HK-2 (cell line): ENCODE data around the gene MAIP1.

Source experiments
- DNase-seq: peaks from one replicate; pipeline ENCODE4 v3.0.0-alpha.2; 2018; ENCODE audit not compliant: unreplicated experiment

The MAIP1 gene

DNA sequence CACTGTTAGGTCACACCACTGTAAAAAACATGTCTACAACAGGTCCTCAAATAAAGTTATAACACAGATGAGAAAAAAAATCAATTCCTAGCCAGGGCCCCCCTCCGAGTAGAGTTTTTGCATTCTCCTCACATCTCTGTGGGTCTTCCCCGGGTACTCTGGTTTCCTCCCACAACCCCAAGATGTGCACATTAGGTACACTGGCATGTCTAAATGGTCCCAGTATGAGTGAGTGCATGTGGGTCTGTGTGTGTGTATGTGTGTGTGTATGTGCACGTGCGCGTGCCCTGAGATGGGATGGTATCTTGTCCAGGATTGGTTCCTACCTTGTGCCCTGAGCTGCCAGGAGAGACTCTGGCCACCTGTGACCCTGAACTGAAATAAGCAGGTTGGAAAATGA, 5.0 kb upstream of the MAIP1 start:
- no peak for DNase-seq

- no peak for DNase-seq
These were observed 4.4 kb upstream of the MAIP1 start for GRCh38 chr2:199951023-199951422.

DNA sequence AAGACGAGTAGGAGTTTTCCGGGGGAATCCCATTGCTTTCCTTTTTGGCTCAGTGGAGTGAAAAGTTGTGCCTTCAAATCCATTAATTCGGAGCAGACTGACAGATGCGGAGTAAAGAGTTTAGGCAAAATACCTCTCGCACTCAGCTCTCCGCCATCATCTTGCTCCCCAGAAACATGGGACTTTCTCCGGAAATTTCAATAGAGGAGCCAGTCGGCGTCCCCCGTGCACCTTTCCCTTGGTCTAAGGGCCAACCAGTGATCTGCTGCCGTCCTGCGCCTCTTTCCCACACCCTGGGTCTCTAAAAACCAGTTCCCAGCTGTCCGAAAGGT, 409 bp upstream of the MAIP1 start:
- DNase-seq: no peak

DNA sequence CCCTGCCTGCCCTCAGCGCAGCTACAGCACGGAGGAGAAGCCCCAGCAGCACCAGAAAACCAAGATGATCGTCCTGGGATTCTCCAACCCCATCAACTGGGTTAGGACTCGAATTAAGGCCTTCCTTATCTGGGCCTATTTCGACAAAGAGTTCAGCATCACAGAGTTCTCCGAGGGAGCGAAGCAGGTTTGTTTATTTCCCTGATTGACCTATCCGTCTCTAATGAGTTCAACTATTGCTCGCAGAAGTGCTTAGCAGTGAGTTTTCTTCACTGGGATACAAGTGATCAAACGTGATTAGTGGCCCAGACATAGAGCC, 639 bp downstream of the MAIP1 start:
- no peak for DNase-seq

- DNase-seq: no peak
These were observed 2.6 kb downstream of the MAIP1 start for GRCh38 chr2:199958014-199958413.

DNA sequence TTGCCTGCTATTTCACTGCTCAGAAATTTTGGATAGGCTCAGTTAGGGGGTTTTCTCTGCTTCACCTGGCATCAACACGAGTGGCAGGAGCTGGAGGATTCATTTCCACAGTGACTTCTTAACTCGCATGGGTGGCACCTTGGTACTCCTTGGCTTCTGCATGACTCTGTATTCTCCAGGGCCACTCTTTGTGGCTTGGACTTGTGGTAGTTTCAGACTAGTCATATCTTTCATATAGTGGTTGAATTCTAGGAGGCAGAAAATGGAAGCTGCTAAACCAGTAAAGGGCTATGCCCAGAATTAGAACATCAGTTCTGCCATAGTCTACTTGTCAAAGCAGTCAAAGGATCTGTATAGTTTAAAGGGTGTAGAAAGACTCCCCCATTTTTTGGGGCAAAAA, 6.8 kb downstream of the MAIP1 start:
- no peak for DNase-seq

- no peak for DNase-seq
These were observed 11.0 kb downstream of the MAIP1 start for GRCh38 chr2:199966405-199966804.

DNA sequence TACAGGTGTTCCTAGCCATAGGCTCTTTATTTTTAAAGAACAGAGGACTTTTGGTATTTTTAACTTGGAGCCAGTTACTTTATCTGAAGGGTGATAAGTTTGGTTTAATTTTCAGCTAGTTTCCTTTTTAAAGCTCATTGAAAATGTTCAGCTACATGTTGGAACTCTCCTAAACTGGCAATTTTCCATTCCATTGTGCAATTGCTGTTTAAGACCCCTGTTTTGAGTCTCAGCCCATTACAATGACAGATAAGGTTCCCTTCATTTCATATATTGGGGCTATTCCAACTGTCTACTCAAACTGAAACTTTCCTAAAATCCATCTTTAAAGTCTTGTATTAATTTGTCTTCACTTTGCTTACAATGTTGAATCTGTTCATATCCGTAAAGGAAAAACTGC, 11.6 kb downstream of the MAIP1 start:
- no peak for DNase-seq

GRCh38 chr2:199968126-199968525, 12.7 kb downstream of the MAIP1 start:
- DNase-seq: no peak

- DNase-seq: no peak
These were observed 16.8 kb downstream of the MAIP1 start for GRCh38 chr2:199972088-199972626.

GRCh38 chr2:199973703-199974102, 18.3 kb downstream of the MAIP1 start:
- no peak for DNase-seq

GRCh38 chr2:199975273-199975895, 20.0 kb downstream of the MAIP1 start:
- no peak for DNase-seq

- peak; percentile 37 for DNase-seq
These were observed 22.6 kb downstream of the MAIP1 start for GRCh38 chr2:199977984-199978415.

- no peak for DNase-seq
These were observed 24.0 kb downstream of the MAIP1 start for GRCh38 chr2:199979398-199979797.

DNA sequence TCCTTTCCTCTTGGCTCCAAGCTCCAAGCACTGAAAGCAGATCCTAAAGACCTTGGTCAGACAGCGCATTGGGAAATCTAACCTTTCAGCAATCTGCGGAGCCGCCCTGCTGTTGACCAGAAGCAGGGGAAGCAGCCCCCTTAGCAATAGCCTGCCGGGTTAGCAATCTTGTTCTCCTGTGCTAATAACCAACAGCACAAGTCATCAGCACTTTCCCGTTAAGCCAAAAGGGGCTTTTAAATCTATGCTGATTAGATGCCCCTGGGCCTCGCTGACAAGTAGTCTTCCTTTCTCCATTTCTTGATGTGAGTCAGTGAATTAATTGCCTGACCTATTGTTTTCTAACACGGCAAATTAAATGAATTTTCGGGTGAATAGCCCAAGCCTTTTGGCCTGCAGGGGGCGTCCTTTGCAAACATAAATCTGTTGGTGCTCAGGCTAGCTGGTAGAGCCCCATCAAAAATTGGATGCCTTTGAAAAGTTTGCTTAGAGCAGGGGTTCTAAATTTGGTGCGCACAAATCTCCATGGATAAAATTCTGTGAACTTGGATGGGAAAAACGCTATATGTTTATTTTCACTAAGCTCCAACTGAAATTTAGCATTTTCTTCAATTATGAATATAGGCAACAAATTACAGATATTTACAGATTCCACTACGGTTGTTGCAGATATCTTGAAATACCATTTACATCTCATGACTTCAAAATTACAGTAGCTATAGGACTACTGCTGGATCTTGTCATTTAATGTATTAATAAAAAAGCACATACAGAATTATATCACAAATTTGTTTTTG, 24.6 kb downstream of the MAIP1 start:
- DNase-seq: peak; percentile 78

DNA sequence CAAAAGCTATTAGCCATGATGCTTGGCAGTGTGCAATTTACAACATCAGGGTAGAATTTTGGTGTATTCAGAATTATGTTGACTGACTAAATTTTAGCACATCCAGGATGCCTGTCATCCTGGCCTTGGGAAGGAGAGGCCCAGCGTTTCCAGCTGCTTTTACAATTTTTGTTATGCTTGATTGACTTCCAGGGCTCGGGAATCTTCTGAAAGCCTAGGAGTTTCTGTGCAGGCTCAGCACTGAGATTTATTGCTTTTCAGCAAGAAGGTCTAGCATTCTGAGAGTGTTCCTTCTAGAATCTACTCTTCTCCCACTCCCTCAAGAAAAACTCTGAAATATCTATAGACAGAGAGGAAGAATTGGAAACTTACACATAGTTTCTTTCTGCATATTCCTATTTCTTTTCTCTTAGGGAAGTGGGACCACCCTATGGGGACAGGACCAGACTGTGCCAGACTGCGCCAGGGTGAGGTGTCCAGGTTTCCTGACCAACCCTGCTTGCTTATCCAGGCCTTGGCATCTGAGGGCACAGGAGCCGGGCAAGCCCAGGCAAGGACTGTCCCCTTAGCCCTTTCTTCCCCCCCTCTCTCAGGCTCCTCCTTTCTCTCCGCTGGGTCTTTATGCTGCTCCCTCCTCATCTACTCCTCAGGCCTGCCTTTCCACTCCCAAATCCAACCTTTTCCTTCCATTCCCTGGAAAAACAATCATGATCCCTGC, 26.9 kb downstream of the MAIP1 start:
- no peak for DNase-seq

- no peak for DNase-seq
These were observed 28.2 kb downstream of the MAIP1 start for GRCh38 chr2:199983534-199983933.

- no peak for DNase-seq
These were observed 28.8 kb downstream of the MAIP1 start for GRCh38 chr2:199984159-199984558.

- DNase-seq: no peak
These were observed 29.4 kb downstream of the MAIP1 start for GRCh38 chr2:199984755-199985154.

GRCh38 chr2:199985625-199986207, 30.3 kb downstream of the MAIP1 start:
- peak; percentile 59 for DNase-seq

DNA sequence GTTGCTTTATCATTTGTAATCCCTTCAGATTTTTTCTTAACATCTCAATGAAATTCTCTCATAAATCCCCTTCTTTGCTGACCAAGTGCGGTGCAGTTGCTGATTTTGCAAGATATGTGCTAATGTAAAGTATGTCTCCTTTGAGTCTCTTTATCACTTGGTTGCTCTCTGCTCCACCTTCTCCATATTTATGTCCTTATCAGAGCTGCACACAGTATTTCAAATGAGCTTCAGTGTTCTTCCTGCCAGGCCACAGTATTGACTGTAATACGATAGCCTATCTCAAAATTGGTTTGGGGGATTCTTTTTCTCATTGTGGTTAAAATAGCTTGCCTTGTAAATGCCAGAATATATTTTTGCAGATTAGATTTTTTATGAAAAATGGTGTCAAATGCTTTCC, 32.2 kb downstream of the MAIP1 start:
- DNase-seq: no peak

DNA sequence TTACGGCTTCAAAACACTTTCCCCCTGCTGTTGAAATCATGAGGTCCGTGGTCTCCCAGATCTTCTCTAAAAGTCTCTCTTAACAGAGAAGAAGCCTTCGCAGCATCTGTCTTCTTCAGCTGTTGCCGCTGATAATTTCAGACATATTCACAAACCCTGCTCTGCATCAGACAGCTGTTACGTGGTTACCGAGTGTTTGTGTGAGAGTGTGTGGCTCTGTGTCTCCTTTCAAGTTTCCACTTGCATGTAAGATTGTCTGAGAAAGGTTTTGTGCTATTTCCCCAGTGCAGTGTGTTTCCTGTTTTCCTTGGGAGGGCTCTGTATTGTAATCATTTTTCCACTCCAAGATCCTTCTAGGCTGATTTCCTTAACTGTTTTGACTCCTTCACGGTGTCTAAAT, 32.8 kb downstream of the MAIP1 start:
- DNase-seq: no peak

DNA sequence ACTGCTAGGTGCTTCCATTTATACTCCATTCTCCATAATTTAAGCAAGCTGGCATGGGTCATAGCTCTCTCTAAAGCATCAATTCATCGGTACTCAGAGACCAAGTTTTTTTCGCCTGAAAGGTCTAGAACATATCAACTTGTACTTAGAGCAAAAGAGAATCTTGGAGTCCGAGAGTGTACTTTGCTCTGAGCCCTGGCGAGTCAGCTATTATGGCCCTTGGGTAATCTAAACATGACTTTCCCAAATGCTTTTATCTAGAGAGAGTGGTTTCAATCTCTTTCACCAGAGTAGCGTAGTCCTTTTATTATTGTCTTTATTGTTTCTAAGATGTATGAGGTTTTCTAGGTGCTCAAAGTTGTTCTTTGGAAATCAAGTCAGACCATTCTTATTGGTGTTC, 34.4 kb downstream of the MAIP1 start:
- no peak for DNase-seq
